Posterior vena cava (tissue), 2 donors: ENCODE measurements around the gene CCDC136. TPM values are rescaled to one million over a fixed set of nuclear protein-coding genes. Genes with fewer than 3 reads are reported as not detected.

Experiments
- DNase-seq: peaks from one replicate; pipeline ENCODE4 v3.0.0-alpha.2; 2020; ENCODE audit warnings: low spot score
- intact Hi-C, 2 donors: fragments of 100-400 bp; cut with DNase I; formaldehyde crosslinking; loops; one replicate each; pipeline versions ENCODE4 v1.14.1 to v1.14.2; 2022 to 2023
- total RNA-seq, 2 donors: library from RNA; stranded (reverse); fragmentation: NEBNext Ultra II Directional; extraction: Animal tissue kit (Norgen Biotek cat#: 25700); gene quantifications; one replicate each; pipeline ENCODE4 v1.2.1, GENCODE V29; 2021
- donor health status: DM: yes; HTN: yes; CAD: no.
- donor health status: DM: yes; HTN: yes; CAD: no.

Gene CCDC136
- total RNA-seq, 2 donors from 2014 or later: 13.3 to 23.1 TPM

DNA sequence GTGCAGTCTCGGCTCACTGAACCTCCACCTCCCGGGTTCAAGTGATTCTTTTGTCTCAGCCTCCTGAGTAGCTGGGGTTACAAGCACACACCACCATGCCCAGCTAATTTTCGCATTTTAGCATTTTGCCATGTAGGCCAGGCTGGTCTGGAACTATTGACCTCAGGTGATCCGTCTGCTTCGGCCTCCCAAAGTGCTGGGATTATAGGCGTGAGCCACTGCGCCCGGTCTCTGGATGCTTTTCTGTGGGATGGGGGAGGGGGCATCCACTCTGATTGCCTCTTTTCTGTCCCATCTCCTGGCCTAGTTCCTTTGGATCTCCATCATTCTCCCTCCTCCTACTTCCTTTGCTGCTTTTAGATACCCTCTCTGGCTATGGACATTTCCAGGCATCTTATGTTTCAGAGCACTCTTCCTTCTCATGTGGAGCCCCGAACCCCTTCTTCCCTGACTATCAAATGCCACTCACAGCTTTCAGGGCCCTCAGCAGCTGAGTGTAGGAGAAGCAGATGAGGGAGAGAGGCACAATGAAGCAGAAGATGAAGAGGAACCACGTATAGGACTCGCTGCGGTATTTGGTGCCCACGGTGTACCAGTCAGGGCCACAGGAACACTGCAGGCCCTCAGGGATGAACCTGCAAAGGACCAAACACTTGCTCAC is 17.6 kb upstream of the CCDC136 start:
- DNase-seq: no peak

DNA sequence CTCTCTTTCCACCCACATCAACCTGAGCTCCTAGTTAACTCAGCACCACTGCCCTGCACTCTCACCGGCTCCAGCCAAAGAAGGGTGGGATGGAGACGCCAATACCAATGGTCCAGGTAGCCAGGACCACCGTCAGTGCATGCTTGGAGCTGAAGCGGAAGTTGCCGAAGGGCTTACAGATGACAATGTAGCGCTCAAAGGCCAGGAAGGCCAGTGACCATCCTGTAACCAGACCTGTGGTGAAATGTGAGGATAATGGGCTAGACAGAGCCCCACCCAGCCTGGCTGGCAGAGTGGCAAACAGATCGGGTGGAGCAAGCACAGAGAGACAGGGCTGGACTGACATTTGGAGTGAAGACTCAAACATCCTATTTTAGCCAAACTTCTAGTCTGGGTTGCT is 16.8 kb upstream of the CCDC136 start:
- intact Hi-C loops: no loop called here
- DNase-seq: no peak

More for the DNA sequence above, 17.6 kb upstream of the CCDC136 start:
- intact Hi-C loops: no loop called here

DNA sequence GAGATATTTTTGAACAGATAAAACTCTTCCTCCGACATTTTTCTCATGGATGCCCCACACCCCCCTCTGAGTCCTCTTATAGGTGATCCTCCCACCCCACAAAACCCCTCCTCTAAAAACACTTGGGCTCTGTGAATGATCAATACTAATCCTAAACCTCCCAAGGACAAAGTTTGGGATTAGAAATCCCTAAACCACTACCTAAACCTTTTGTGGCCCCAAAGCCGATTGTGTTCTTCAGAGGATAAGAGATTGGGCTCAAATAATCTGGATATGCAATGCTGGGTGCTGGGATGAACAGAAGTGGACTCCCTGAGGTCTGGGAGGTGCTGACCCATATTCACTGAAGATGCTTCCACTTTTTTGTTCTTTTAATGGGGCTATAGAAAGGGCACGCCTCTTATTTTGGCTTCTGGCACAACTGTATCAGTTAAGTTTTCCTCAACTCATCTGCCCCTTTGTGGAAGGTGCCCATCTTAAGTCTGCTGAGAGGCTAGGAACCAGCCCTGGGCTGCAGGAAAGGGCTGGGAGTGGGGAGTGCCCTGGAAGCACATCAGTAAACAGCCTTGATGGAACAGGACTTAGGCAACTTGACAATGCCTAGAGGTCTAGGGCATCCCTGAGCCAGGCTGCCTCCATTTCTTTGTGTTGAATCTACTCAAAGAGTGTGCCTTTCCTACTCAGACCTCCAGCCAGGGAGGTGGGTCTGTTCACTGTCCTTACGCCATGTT is 15.9 kb upstream of the CCDC136 start, which contains the start of gene OPN1SW:
OPN1SW (minus strand) TSS at position 51 of the 731 bp plus-strand sequence; CDS start at position 38, 13 bp downstream.
- no peak for DNase-seq
- intact Hi-C loops: no loop called here

DNA sequence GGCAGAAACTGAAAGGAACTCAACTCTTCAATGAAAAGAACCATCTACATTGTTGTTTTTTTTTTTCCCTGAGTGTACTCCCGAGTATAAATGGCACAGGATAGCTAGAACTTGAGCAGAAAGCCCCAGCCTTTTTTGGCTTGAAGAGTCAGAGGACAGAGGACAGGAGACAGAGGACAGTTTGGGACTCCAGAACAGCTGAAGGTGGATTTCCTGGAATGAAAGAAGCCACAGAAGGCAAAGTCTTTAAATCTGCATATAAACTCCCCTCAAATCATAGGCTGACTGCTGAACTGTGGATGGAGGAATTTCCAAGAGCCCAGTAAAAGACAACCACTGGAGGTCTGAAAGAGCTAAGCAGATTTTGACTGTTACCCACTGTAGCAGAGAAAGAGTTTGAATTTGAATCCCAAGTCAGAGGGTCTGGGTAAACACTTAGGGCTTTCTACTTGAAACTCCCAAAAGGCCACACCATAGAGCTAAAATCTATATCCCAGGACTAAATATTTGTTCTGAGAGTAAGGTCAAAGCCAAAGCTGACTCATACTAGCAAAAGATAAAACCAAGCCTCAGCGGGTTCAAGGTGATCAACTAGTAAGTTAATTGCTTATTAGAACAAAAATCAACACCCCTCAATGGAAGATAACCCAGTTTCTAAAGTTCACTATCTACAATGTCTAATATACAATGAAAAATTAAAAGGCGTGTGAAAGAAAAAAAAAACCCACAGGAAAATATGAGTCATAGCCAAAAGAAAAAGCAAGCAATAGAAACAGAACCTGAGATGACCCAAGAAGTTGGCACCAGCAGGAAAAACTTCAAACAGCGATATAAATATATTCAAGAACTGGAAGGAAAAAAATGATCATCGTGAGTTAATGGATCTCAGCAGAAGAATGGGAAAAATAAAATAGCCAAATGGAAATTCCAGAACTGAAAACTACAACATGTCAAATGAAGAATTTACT is 14.3 kb upstream of the CCDC136 start:
- intact Hi-C loops: no loop called here

DNA sequence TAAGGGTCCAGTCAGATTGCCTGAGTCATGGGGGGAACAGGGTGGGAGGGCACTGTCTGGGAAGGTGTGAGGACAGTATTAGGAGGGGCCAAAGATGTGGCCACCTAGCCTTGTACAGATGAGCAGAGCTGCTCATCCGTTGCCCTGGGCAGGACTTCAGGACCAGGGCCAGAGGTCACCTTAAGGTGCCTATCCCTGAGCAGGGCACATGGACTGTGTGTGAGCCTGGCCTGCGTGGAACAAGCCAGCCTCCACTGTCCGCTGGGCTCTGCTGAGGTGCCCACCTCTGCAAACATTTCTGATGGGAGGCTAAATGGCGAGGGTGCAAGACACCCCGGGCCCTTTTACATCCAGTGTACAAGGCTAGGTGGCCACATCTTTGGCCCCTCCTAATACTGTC is 12.8 kb upstream of the CCDC136 start:
- intact Hi-C loops: no loop called here
- no peak for DNase-seq

More for the DNA sequence above, 14.3 kb upstream of the CCDC136 start:
- no peak for DNase-seq

DNA sequence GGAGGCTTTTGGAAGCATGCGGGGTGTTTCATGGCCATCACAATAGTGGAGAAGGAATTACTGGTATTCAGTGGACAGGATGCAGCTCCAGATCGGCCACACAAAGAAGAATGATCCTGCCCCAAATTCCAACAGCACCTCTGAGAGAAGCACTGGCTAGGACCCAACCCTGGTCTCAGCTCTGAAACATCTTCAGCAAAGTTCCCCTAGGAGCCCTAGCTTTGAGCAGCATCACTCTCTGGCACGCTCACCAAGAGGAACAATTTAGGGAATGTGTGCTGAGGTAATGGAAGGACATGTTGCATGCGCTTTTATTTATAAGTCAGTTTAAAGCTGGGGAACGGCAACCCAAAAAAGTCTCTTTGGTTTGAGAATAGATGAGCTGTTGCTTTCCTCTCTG is 10.6 kb upstream of the CCDC136 start:
- intact Hi-C loops: loop anchor here in 1 of 2 donors (5.0 kb wide), 1 partner anchor 51 kb away; the partner anchor contains the start of gene FLNC
- no peak for DNase-seq

DNA sequence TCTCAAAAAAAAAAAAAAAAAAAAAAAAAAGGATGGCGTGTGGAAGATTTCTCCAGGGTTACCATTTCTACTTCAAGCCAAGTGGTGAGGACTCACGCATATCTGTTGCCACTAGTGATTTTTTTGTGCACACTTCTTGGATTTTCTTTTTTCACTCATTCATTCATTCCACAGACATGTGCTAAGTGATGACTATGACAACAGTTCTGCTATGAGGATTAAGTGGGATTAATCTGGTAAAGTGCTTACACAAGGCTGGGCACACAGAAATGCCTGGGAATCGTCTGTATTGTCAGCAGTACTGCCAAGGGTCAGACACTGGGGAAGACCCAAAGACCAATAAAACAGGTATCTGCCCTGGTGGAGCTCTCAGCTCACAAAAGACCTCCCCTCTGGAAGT is 9.9 kb upstream of the CCDC136 start:
- intact Hi-C loops: loop anchor here in 1 of 2 donors (5.0 kb wide), 1 partner anchor 50 kb away; the partner anchor contains the start of gene FLNC
- no peak for DNase-seq

DNA sequence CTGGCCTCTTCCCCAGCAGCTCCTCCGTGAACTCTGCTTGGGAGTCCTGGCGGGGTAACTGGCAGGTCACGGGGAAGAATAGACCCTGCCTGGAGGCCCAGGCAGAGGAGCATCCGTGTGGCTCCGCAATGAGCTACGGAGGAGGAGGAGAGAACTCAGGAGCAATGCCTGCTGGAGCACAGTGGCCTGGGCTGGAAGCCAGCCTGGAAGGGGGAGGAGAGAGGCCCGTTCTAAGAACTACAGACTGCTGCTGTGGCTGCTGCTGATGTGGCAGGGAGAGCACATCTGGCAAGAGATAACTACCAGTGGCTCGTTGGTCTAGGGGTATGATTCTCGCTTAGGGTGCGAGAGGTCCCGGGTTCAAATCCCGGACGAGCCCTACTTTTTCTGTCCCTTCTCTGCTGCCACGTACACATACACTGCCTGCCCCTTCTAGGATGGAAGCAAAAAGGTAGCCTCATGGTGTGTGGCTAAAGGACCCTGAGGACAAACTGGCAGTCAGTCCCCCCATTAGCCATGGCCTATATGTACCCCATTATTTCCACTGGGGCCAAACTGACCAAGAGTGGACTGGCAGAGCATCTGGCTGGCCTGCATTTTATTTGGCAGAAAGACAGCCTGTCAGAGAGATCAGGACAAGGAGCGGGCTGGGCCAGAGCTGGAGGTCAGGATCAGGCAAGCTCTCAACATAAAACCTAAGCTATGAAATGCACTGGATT is 8.5 kb upstream of the CCDC136 start:
- DNase-seq: peak; percentile 95
- intact Hi-C loops: loop anchor here in 1 of 2 donors (5.0 kb wide), 1 partner anchor 49 kb away; the partner anchor contains the start of gene FLNC

DNA sequence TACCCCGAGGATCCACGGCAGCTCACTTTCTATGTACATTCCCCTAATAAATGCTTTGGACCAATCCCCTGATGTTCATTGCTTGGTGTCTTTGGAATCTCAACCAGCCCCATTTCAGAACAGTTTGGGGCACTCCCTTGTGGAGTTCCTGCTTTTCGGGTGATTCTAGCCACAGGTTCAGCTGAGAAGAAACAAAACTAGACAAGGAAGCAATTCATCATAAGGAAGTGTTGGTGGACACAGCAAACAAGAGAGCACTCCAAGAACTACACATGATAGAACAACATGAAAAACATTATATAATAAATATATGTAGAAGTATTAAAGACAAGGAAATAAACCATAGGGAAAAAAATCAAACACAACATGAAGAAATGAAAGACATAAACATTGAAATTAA is 6.0 kb upstream of the CCDC136 start:
- DNase-seq: no peak
- intact Hi-C loops: no loop called here

DNA sequence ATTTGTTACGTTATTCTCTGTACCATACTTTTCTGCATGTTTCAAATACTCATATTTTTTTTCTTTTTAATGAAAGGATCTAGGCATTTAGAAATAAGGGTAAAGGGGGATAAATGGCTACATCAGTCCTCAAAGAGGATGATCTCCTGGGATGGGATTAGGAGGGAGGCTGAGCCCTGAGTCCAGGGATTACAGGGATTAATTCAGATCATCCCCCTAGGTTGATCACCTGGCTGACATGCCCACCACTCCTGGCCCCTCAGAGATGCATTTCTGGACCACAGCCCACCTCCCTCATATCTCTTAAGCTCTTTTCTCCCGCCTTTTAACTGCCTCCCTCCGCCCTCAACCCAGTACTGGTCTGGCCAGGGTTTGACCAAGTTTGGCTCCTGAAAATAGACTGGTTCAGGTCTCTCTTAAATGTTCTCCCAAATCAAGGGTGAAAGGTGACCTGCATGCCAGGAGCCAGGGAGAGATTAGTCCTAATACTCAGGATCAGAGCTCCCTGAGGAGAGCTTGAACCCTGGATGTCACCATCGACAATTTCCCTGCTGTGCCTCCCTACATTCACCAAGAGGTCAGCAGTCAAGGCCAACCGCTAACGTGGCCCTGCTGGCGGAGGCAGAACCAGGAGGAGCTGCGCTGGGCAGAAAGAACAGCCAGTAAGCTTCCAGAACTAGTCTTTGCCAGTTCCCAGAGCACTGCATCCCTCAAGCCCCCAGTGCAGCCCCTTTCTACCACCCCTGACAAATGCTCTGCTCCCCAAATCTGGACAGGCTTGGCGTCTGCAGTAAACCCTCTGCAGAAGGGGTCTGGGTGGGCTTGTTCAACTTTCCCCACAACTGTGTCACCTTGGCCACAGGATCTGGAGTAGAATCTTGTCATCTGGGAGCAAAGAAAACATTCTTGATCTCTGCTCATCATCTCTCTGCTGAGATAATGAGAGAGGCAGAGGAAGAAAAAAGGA is 3.0 kb upstream of the CCDC136 start:
- DNase-seq: no peak
- intact Hi-C loops: no loop called here

DNA sequence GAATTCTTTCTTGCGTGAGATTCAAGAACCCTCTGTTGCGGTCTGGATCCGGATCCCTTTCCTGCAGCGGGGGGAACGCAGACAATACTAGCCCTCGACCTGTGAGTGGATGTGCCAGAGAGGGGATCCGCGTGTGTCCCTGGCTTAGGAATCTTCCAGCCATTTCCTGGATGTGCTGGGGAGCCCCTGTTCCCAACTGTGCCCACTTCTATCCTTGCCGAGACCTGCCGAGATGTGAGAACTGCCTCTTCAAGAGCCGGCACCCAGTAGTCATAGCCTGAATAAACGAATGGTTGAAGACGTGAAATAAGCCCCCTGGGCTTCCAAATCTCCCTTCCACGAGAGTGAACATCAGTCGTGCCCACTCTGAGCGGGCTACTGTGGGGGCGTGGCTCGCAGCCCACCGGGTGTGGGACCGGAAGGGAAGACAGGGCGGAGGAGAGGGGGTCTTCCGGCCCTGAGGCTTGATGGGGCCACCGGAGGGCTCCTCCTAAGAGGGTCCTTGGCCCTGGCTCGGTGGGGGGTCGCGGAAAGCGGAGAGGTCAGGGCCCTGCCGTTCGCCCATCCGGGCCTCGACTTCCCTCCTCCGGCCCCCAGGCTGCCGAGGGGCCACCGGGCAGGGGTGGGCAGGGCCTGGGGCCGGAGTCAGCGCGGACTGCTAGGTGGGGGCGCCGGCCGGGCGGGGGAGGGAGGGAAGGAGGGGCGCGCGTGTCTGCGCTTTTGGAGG is 1.3 kb upstream of the CCDC136 start:
- no peak for DNase-seq
- intact Hi-C loops: no loop called here

DNA sequence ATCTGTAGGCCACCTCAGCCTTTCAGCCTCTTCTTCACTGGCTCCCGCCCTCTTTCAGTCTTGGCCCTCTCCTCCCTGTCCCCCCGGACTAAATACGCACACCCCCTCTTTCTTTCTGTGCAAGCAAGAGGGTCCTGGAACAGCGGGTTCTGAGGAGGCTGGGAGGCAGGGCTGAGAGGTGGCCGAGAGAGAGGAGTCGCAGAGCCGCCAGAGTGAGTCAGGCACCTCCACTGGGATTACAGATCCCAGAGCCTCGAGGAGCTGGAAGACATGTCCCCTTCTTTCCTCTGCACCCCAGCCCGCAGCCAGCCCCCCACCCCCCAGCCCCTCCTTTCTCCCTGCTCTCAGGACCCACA is 182 bp downstream of the CCDC136 start:
- intact Hi-C loops: no loop called here

DNA sequence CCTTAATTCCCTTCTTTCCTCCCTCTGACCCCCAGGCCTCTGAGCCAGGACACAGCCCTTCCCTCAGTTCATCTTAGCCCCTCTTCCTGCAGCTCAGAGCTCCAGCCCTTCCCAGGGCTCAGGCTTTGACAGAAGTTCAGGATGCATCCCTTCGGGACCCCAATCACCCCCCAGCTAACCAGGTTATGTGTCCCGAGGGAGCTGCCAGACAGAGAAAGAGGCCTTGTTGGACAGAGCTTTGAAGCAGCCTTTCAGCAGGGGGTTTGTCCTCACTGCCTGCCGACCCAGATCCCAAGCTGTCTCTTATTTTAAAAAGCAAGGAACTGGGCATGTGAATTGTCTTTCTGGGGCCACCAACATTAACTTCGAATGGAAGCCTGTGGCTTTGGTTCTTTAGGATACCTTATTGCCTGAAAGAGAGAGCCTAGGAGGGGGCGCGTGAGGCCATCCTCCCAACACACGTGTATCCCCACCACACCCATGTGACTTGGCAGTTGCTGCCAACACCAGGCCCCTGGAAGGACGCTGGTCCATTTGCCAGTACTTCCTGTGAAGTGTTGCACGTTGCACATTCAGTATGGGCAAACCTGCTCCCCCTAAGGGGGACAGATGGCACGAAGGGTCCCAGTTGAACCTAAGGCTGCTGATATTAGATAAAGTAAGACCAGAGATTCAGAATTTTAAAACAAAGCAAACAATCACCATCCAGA is 858 bp downstream of the CCDC136 start:
- no peak for DNase-seq
- intact Hi-C loops: no loop called here

More for the DNA sequence above, 182 bp downstream of the CCDC136 start:
- DNase-seq: no peak

DNA sequence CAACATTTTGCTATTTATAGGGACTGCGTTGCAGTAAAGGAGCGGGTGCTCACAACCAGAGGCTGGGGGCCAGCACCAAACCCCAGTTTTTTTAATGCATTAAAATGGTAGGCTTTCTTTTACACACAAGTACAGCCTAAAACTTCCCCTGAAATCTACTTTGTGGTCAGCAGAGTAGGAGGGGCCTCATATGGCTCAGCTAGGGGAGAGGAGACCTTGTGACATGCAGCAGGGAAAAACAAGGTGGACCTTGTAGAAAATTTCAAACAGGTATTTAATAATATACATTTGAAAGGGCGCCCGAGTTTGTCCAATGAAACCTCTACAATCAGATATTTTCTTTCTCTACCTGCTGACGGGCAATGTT is 1.4 kb downstream of the CCDC136 start:
- no peak for DNase-seq

DNA sequence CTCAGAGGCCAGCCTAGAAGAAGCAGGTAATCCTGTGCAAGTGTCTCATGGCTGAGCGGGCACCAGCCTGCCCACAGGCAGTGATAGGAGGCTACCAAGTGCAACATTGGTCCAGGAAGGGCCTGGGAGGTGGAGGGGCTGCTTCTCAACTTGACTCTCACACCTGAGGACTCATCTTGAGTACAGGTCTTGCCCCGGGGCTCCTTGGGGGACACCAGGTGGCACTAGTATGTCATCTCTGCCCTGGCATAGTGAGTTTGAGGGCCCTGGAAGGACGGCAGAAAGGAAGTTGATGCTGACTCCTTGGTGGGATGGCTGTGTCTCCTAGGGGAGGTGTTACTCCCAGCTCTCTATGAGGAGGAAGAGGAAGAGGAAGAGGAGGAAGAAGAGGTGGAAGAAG is 2.3 kb downstream of the CCDC136 start:
- intact Hi-C loops: no loop called here
- no peak for DNase-seq

More for the DNA sequence above, 1.4 kb downstream of the CCDC136 start:
- intact Hi-C loops: no loop called here

DNA sequence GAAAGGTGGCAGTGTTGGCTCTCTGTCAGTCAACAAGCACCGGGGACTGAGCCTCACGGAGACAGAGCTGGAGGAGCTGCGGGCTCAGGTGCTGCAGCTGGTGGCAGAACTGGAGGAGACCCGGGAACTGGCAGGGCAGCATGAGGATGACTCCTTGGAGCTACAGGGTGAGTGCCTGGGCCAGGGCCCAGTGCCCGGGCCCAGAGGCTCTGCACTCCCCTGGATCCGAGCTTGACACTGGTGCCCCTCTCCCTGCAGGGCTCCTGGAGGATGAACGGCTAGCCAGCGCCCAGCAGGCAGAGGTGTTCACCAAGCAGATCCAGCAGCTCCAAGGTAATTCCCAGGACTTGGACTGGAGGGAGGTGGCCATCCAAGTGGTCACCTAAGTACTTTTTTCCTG is 2.7 kb downstream of the CCDC136 start:
- DNase-seq: no peak
- intact Hi-C loops: no loop called here

DNA sequence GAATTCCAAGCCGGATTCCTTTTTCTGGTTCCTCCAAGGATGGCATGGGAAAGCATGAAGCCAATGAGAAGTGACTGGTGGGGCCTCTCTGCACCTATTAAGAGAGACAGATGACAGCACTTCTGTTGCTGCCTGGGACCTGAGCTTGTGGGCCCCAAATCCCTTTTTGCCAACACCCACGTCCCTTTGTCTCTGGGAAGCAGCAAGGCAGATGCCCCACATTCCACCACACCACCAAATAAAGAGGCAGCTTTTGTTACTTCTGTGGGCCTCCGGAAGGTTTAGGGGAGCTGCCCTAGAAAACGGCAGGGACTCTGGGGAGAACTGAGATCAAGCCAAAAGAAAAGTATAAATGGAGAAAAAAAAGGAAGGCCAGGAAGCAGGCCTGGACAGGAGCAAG is 3.4 kb downstream of the CCDC136 start:
- DNase-seq: no peak
- intact Hi-C loops: no loop called here
